Right atrium auricular region (tissue), 2 donors: ENCODE measurements around the gene NET1. TPM values are rescaled to one million over a fixed set of nuclear protein-coding genes. Genes with fewer than 3 reads are reported as not detected.
"Not testable (repeated sequence)": the region's sequence is repeated elsewhere in the genome, so short reads cannot be mapped to it uniquely, and the experiment has no call there.

Experiments
- DNase-seq: peaks from one replicate; pipeline ENCODE4 v3.0.0-alpha.2; 2019; ENCODE audit warnings: low spot score
- H3K27ac ChIP-seq, 2 donors: fragments of 200-600 bp; sonication (generic); 1 replicate in 1 of 2; 2 replicates in 1 of 2; pipeline ENCODE4 v1.5.1; 2016 to 2019
- H3K27me3 ChIP-seq, 2 donors: fragments of 200-600 bp; sonication (generic); one replicate each; pipeline versions ENCODE4 v1.5.1 to v1.6.0; 2017 to 2019
- H3K36me3 ChIP-seq: fragments of 200-600 bp; sonication (generic); one replicate; pipeline ENCODE4 v1.5.1; 2016
- H3K4me1 ChIP-seq, 2 donors: fragments of 200-600 bp; sonication (generic); one replicate each; pipeline versions ENCODE4 v1.5.1 to v1.6.0; 2017 to 2019
- H3K4me3 ChIP-seq, 2 donors: fragments of 200-600 bp; sonication (generic); 1 replicate in 1 of 2; 2 replicates in 1 of 2; pipeline ENCODE4 v1.5.1; 2017 to 2019; ENCODE audit warnings: mild to moderate bottlenecking in 1 of 2, moderate library complexity in 1 of 2
- H3K9me3 ChIP-seq, 2 donors: fragments of 200-600 bp; sonication (generic); one replicate each; pipeline ENCODE4 v1.5.1; 2019
- total RNA-seq, 2 donors: library from RNA; depleted of rRNA; stranded (reverse); fragments of >200 nt; gene quantifications; one replicate each; pipeline ENCODE4 v1.1.0, GENCODE V29; 2016
- TF ChIP-seq, protein P1 (sequence below), 2 donors: fragments of 200-600 bp; sonication (generic); IDR thresholded peaks; one replicate each; pipeline ENCODE4 v1.5.1; 2019; ENCODE audit warnings: antibody characterized with exemption in 2 of 2

Gene NET1
- total RNA-seq, 2 donors from 2014 or later: 12.8 to 19.8 TPM

DNA sequence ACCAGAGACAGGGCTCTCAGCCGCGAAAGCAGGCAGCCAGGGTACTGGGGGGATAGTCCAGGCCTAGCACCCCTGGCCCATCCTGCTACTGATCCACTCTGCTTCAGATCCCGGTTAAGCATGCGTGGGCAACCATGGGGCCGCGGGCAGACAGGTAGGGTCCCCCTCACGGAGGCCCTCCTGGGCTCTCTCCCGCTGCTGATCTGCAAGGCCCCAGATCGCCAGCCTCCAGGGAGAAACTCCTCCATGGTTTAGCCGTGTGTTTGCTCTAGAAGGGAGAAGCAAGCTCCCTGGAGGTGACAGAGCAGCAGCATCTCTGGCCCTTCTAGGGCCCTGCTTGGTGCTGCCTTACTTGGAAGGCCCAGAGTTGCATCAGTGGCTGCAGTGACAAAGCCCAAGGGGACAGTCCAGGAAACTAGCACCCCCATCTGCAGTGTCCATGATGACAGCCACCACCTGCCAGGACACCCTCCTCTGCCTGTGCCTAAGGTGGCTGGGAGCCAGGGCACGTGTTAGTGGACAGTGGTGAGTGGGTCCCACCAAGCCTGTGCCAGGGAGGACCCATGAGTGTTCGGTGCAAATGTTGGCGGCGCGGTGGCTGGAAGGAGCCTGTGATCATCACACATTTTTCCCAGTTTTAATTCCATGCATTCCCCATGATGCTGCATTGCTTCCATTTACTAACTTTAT lies 57.9 kb downstream of the NET1 start:
- TF ChIP-seq, protein P1, sequence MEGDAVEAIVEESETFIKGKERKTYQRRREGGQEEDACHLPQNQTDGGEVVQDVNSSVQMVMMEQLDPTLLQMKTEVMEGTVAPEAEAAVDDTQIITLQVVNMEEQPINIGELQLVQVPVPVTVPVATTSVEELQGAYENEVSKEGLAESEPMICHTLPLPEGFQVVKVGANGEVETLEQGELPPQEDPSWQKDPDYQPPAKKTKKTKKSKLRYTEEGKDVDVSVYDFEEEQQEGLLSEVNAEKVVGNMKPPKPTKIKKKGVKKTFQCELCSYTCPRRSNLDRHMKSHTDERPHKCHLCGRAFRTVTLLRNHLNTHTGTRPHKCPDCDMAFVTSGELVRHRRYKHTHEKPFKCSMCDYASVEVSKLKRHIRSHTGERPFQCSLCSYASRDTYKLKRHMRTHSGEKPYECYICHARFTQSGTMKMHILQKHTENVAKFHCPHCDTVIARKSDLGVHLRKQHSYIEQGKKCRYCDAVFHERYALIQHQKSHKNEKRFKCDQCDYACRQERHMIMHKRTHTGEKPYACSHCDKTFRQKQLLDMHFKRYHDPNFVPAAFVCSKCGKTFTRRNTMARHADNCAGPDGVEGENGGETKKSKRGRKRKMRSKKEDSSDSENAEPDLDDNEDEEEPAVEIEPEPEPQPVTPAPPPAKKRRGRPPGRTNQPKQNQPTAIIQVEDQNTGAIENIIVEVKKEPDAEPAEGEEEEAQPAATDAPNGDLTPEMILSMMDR (IDR thresholded peaks at IDR 0.05): no peak
- Histone ChIP-seq H3K9me3 (peaks cover 0 to 12% of the 10 kb centered on the region in 2 donors), H3K4me1 (no peaks in the 10 kb centered on the region), H3K27ac (no peak overlapping the region), H3K27me3 (no peaks in the 10 kb centered on the region), H3K36me3 (no peaks in the 10 kb centered on the region), H3K4me3 (no peak overlapping the region)
- DNase-seq: no peak

DNA sequence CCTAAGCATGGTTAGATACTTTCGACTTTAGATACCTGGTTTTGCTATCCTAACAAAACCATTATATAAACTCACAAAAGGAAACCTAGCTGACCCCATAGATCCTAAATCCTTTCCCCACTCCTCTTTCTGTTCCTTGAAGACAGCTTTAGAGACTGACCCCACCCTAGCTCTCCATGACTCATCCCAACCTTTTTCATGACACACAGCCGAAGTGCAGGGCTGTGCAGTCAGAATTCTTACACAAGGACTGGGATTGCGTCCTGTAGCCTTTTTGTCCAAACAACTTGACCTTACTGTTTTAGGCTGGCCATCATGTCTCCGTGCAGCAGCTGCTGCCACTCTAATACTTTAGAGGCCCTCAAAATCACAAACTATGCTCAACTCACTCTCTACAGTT lies 62.3 kb downstream of the NET1 start:
- H3K4me3 ChIP-seq, H3K36me3 ChIP-seq, H3K4me1 ChIP-seq, H3K27me3 ChIP-seq, H3K9me3 ChIP-seq, H3K27ac ChIP-seq, DNase-seq: not testable (repeated sequence)

DNA sequence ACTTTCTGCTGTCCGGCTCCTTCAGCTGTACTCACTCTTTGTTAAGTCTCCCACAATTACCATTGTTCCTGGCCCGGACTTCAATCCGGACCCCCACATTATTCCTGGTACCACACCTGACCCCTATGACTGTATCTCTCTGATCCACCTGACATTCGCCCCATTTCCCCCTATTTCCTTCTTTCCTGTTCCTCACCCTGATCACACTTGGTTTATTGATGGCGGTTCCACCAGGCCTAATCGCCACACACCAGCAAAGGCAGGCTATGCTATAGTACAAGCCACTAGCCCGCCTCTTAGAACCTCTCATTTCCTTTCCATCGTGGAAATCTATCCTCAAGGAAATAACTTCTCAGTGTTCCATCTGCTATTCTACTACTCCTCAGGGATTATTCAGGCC lies 62.7 kb downstream of the NET1 start:
- H3K27me3 ChIP-seq, H3K9me3 ChIP-seq, H3K4me3 ChIP-seq, H3K4me1 ChIP-seq, H3K36me3 ChIP-seq, H3K27ac ChIP-seq, DNase-seq: not testable (repeated sequence)

DNA sequence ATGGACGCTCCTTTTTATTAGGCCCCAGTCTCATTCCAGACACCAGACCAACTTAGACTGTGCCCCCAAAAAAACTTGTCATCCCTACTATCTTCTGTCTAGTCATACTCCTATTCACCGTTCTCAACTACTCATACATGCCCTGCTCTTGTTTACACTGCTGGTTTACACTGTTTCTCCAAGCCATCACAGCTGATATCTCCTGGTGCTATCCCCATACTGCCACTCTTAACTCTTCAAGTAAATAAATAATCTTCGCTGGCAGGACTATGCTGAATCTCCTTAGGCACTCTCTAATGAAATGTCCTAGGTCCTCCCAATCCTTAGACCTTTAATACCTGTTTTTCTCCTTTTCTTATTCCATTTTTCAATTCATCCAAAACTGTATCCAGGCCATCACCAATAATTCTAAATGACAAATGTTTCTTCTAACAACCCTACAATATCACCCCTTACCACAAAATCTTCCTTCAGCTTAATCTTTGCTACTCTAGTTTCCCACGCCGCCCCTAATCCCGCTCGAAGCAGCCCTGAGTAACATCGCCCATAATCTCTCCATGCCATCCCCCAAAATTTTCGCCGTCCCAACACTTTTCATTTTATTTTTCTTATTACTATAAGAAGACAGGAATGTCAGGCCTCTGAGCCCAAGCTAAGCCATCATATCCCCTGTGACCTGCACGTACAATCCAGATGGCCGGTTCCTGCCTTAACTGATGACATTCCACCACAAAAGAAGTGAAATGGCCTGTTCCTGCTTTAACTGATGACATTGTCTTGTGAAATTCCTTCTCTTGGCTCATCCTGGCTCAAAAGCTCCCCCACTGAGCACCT lies 63.8 kb downstream of the NET1 start:
- not testable (repeated sequence) for H3K27ac ChIP-seq, H3K36me3 ChIP-seq, DNase-seq, H3K27me3 ChIP-seq, H3K4me3 ChIP-seq, H3K4me1 ChIP-seq, H3K9me3 ChIP-seq

DNA sequence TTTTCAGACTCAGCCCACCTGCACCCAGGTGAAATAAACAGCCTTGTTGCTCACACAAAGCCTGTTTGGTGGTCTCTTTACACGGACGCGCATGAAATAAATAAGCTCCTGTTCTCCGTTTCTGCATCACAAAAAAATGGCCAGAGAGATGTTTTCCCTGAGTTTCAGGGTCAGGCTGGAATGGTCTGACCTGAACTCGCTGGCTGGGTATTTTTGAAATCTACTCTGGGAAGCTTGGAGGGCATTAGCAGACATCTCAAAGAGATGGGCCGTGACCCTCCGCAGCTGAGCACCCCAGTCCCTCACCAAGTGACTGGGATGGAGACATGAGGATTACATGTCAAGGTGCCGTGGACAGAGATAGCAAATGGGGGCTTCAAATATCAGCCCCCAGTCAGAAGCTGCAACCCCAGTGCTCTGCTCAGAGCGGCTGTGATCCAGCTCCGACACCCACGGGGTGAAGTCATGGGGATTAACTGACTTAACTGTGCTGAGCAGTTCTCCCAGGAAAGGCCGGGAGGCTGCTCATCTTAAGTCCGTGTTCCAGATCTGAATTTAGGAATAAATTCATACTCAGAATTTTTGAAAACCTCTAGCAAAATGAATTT lies 64.7 kb downstream of the NET1 start:
- Histone ChIP-seq H3K27me3 (no peaks in the 10 kb centered on the region), H3K36me3 (no peaks in the 10 kb centered on the region), H3K4me3 (no peak overlapping the region)

DNA sequence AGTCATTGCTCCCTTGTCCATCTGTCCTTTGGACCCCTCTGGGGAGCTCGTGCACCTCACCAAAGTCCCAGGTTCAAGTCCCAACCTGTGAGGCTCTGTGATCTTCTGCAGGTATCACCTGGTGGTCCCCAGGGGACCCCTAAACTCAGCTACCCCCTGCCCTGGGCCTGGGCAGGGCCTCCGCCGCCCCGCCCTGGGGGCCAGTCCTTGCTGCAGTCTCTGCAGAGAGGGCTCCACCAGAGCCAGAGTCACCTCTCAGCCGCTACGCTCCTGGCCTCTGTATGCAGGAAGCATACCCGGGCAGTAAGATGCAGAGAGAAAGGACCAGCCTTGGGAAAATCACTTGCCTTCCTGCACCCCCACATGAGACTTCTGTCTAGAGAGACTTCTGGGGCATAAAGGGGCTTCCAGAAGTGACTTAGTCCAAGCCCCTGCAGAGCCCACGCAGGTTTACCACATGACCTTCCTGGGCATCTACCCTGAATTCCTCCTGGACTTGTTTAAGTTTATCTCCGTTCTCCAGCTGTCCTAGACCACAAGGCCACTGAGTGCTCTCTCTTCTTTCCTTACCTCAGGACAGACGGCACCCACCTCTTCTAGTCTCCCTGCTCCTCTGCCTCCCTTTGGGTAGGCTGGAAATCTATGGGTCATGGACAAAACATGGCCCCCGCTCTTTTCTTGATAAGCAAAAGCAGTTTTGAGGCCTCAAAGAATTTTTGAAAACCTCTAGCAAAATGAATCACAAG lies 65.8 kb downstream of the NET1 start:
- Histone ChIP-seq H3K4me1 (no peaks in the 10 kb centered on the region), H3K27me3 (no peaks in the 10 kb centered on the region), H3K9me3 (no peaks in the 10 kb centered on the region), H3K36me3 (no peaks in the 10 kb centered on the region), H3K27ac (no peak overlapping the region), H3K4me3 (no peak overlapping the region)
- DNase-seq: no peak
- TF ChIP-seq, protein P1 (IDR thresholded peaks at IDR 0.05): no peak

More for the DNA sequence above, 64.7 kb downstream of the NET1 start:
- TF ChIP-seq, protein P1 (IDR thresholded peaks at IDR 0.05): no peak
- H3K9me3 ChIP-seq: no peaks in the 10 kb centered on the region
- no peak overlapping the region for H3K27ac ChIP-seq
- DNase-seq: no peak
- no peaks in the 10 kb centered on the region for H3K4me1 ChIP-seq
